TTC549 (cell line): Measurements from ENCODE around the gene ENTHD1.

Source experiments
- FAIRE-seq: peaks from 2 replicates; lab custom pipeline; 2012; peaks lifted over from hg19 to GRCh38; lab: Jason Lieb, UNC

Gene ENTHD1

DNA sequence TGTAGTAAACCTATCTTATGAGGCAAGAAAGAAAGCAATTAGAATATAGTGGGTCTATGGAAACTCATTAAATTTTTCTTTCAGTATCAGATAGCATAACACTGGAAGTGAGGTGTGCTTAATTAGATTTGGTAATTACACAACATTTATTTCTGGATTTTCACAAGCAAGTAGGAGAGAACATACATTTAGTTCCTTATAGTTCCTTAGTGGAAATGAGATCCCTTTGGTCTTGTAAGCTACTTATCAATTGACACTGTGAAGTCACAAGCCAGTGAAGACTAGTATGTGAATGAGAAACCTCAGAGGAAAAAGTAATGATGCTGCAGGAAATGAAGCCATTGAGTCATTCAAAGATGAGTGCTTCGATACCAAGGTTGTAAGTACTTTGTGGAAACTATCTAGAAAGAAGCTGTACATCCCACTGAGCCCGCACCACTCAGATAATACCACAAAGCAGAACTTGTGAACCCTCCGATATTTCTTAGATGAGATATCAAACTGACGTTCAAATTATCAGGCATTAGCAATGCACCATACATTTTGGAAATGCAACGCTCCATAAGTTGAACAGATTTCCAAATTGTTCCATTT lies 53.5 kb downstream of the ENTHD1 start:
- FAIRE-seq, result no peak

DNA sequence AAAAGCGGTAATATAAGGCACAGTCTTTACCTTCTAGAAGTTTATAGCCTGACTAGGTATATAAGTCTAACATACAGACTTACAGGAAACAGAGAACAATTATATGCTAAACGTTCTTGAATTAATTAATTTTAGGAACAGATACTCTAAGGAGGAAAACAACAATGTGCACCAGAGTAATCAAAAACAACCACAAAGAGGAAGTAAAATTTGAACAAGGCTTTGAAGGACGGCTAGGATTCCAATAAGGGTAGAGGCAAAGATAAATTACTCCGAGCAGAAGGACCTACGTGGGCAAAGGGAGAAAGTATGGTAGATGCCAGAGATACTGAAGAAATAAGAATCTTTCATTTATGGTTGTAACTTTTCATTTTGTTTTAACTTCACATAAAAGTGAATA lies 54.4 kb downstream of the ENTHD1 start:
- no peak for FAIRE-seq

DNA sequence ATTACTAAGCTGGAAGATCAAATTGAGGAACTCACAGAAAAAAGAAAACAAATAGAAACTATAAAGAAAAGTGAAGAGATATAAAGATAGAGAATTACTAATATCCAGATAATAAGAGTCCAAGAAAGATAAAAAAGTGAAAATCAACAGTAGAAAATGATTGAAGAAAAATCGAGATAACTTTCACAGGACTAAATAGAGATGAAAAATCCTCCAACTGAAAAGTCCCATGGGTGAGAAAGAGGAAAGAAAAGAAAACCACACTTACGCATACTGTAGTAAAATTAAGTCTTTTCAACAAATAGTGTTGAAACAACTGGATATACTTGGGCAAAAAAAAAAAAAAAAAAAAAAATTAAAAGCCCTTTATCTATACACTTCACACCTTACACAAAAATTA lies 60.0 kb downstream of the ENTHD1 start:
- no peak for FAIRE-seq

DNA sequence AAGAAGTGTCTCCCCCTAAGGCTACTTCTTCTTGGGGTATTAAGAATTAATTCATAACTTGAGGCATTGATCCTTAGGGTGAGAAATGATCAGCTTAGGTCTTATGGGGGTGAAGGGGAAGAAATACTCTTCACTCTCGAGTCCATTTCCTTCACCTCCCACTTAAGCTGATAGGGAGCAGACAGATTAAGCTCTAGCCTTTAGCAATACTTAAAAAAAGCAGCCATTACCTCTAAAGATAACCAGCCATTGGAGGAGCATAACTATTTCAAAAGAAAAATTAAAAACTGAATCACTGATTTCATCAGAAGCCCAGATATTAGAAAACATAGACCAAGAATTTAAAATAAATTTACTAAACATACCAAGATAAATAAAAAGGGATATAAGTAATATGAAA lies 60.5 kb downstream of the ENTHD1 start:
- no peak for FAIRE-seq

DNA sequence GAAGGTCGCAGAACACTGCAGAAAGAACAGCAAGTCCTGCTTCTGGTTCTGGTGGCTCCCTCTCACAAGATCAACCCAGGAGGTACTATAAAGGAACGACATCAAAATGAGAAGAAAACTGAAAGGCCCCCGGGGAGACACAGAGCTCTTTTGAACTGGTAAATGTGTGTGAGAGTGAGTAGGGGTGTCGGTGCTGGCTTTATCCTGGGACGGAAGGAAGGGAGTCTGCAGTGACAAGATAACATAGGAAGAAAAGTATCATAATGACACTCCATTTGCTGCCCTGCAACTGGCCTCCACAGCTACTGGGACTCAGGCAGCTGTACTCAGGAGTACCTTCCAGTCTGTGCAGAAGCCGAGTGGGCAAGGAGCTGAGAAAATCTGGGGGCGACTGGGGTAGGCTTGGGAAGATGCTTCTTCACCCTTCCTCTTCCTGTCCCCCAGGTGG lies 60.9 kb downstream of the ENTHD1 start:
- no peak for FAIRE-seq

DNA sequence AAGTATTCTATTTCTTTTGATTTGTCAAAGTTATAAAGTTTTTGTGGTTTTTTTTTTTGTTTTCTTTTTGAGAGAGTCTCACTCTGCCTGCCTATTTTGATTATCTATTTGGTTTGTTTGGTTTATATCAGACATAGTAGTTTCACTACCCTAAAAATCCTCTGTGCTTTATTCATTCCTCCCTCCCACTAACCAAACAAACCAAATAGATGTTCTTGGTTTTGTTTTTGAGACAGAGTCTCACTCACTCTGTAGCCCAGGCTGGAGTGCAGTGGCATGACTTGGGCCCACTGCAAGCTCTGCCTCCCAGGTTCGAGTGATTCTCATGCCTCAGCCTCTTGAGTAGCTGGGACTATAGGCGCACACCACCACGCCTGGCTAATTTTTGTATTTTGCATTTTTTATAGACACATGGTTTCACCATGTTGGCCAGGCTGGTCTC lies 67.9 kb downstream of the ENTHD1 start:
- FAIRE-seq, result no peak

DNA sequence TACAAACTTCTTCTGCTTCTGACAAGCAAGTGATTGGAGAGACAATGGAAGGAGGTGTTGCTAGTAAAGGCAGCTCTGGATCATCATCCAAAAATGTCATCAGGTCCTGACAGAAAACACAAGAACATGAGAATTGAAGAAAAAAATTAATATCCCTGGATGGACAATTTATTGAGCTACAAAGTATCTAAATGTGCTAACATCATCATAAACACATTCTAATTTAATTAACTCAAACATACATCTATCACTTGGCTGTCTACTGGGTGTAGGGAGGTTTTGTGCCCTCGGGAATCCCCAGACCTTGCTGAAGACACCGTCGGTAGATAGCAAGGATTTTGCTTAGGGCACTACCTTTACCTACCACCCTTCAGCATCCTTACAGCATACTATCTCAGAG lies 72.6 kb downstream of the ENTHD1 start:
- FAIRE-seq, result no peak

DNA sequence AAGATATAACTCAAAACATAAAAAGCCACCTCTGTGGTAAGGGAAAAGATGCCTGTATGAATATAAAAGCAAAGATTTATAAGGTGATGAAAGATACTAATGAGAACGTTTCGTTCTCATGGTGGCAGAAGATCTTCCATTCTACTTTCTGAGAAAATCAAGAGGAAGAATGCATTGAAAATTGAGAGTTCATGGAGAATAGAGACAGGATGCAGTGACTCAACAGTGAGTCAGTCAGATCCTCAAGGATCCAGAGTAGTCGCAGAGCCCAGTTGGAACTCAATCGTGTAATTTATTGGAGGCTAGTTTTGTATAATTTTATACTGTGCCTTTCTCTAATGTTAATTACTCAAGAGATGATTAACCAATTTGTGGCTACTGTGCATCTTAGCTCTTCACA lies 73.3 kb downstream of the ENTHD1 start:
- FAIRE-seq, result no peak

DNA sequence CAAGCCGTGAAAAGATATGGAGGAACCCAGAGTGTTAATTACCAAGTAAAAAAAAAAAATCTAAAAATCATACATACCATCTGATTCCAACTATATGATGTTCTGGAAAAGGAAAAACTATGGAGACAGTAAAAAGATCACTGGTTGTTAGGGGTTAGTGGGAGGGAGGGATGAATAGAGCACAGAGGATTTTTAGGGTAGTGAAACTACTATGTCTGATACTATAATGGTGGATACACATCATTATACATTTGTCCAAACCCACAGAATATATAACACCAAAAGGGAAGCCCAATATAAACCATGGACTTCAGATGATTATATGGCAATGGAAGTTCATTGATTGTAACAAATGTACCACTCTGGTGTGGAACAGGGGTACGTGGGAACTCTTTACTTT lies 74.1 kb downstream of the ENTHD1 start:
- no peak for FAIRE-seq

DNA sequence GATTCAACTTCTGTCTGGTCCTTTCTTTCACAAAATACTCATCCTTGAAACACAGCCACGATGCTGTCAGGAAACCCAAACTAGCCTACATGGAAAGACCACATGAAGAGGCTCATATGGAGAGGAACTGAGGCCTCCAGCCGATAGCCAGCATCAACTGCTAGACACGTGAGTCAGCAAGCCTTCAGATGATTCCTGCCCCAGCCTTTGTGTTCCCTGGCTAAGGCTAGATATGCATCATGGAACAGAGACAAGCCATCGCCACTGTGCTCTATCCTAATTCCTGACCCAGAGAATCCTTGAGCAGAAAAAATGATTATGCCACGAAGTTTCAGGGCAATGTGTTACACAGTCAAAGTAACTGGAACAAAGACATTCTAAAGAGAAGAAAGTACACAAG lies 75.5 kb downstream of the ENTHD1 start:
- FAIRE-seq, result no peak

DNA sequence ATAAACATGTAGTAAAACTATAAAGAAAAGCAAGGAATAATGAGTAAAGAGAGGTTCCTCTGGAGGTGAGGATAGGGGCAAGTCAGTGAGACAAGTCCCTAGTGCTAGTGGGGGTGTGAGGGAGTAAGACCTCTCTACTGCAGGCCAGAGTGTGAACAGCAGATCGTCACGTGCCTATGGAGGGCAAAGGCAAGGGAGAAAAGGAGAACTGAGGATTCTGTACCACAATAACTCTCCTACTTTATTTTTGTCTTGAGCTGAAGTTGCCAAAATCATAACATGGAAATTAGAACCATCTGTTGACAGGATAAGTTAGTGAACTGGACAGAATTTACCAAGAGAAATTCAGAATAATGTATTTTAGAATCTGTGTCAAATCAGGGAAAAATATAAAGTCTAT lies 77.6 kb downstream of the ENTHD1 start:
- FAIRE-seq, result no peak

DNA sequence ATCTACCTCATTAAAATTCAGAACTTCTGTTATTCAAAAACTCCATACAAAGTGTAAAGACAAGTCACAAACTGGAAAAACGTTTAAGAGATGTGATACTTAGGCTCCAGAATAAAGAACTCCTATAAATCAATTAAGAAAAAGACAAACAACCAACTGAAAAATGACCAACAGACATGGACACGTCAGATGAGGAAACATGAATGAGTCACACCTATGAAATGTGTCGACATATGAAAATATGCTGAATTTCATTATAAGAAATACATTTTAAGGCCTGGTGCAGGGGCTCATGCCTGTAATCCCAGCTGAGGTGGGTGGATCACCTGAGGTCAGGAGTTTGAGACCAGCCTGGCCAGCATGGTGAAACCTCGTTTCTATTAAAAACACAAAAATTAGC lies 78.7 kb downstream of the ENTHD1 start:
- no peak for FAIRE-seq

DNA sequence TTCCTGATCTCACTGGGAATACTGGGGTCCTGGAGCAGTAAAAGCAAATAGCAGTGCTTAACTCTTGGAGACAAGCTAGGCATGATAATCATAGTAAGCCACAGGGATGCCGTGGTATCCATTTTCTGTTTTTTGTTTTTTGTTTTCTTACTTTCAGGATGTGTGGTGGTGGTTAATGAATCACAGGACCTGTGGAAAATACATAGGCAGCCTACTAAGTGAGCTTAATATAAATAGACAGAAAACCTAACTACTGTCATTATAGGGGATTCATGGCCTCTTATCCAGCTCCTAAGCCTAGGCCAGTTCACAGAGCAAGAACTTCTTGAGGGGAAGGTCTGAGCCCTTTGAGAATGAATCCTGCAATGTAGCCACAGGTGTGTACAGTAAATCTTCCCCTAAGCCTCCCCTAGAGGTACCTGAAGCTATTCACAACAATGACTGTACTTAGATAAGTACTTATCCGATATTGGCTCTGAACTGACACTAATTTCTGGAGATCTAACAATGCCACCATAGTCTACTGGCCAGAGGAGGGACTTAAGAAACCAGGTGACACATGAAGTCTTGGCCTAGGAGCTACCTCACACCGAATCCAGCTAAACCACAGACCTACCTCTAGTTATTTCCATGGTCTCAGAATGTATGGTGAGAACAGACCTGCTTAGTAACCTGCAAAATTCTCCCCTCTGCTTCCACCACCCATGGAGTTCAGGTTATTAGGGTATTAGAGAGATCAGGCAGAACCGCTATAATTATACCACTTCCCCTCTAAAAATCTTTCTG lies 83.6 kb downstream of the ENTHD1 start:
- no peak for FAIRE-seq

DNA sequence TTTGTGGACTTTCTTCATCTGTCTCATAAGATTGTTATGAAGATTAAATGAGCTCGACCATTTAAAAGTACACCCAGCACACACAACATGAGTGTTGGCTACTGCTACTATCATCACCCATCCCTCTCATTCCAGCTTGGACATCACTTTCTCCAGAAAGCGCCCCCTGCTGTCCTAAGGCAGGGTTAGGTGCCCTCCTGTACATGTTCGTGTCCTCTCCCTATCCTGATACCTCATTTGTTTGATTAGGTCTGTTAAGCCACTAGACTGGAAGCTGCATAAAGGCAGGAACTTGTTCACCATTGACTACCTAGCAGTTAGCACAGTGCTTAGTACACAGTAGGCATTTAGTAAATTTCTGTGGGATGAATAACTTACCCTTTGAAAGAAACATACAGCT lies 85.5 kb downstream of the ENTHD1 start:
- FAIRE-seq, result no peak

DNA sequence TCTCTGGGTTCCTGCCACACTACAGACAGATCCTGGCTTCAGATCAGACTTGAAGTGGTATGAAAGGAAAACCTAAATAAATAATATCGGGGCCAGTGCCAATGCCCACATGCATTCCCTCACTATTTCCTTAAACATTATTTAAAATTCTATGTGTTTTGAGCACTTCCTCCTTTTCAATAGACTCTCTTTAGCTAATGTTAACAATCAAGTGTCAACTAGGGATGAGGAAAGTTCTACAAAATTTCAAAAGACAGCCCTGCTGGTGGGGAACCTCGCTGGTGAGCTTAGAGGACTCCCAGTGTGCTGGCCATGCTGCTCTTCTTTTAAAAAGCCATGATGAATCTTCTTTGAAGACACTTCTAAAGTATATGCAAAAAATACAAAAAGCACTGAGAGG lies 87.5 kb downstream of the ENTHD1 start:
- FAIRE-seq, result no peak

DNA sequence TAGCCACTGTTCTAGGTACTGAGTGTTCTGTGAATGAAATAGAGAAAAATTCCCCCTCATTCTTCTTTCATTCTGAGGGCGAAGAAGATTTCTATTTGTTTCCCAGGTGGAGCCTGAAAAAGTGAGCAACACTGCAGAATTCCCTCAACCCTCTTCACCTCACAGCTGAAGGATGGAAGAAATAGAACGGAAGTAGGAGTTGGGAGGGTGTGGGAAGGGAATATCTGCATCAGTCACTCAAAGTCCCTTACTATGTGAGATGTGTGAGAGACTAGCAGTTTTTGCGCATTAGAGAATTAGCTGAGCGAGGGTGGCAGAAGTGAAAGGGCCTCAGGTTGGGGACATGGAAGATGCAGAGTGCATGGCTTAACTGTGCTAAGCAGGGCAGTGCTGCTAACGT lies 88.4 kb downstream of the ENTHD1 start:
- no peak for FAIRE-seq

DNA sequence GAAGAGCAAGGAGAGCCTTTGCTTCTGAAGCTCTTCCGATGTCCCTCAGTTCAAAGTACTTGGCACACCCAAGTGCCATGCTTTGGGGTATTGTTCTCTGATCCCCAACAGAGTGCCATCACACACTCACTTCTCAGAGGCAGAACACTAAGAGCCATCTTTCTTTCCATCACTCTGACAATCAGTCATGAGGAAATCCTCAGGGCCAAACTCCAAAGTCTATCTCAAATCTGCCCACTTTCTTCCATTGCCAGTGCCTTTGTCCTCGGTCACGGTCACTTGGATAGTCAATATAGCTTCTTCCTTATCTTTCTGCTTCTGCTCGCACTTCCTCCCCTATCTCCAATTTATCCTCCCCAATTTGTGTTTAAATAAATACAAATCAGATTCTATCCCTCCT lies 90.9 kb downstream of the ENTHD1 start:
- no peak for FAIRE-seq

DNA sequence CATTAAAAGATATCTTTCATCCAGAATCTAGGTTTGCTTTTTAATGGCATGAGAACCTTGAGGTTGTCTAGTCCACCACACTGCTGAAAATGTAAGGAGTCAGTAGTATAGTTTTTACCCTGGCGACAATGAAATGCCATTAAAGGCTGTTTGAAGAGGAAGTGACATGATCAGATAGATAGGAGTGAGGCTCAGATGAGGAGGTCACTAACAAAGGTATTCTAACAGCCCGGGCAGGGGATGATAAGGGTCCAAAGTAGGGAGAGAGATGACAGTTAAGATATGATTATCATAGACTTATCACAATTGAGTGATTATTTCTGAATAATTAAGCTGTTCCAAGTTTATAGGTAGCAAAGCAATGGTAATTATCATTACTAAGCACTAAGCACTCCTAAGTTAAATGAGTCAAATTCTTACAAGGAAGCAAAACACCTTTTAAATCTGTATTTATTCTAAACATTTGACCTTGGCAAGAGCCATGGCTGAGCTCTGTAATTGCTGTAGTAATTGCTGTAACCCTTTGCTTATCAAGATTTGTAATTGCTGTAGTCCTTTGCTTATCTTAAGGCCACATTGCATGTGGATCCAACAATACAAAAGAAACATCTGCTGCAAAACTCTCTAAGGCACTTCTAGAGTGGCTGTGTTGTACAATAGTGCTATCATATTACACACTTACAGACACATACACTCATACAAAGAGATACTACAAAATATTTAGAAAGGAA lies 92.6 kb downstream of the ENTHD1 start:
- no peak for FAIRE-seq

DNA sequence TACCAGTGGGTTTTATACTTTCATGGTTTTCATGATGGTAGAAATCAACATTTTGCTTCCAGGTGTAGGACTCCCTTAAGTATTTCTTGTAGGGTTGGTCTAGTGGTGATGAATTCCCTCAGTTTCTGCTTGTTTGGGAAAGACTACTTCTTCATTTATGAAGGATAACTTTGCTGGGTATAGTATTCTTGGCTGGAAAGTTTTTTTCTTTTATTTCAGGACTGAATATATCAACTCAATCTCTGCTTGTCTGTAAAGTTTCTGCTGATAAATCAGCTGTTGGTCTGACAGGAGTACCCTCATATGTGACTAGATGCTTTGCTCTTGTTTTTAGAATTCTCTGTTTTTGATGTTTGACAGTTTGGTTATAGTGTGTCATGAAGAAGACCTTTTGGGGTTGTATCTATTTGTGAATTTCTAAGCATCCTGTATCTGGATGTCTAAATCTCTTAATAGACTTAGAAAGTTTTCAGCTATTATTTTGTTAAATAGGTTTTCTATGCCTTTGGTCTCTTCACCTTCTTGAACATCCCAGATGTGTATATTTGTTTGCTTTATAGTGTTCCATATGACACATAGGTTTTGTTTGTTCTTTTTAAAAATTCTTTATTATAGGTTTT lies 95.9 kb downstream of the ENTHD1 start:
- no peak for FAIRE-seq

DNA sequence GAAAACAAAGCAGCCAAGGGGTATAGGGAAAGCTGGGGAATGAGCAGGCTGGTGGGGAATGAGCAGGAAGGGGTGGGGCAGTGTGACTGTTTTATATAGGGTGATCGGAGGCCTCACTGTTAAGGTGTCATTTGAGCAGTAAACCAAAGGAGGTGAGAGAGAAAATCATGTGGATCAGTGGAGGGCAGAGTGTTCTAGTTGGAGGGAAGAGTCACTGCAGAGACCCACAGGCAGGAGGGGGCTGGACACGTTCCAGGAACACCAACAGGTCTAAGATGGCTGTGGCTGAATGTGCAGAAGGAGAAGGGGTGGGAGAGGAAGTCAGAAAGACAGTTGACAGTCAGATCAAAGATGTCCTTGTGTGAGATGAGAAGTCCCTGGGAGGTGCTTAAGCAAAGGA lies 103.8 kb downstream of the ENTHD1 start:
- FAIRE-seq, result no peak

DNA sequence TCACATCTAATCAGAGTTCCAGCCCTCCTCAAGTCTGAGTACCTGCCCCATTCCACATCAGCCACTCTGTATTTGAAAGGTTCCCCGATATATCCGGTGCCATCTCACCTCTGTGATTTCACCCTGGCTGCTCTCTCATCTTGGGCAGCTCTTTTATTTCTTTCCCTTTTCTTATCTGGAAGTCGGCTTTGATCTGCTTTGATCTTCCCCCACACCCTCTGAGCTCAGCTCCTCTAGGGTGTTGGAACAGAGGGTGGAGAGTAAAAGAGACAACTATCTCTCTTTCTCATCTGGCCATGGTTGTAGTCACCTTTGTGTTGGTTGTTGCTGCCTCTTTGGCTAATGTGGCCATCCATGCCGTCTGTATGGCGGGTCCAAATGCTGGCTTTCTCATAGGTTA lies 108.3 kb downstream of the ENTHD1 start:
- no peak for FAIRE-seq

DNA sequence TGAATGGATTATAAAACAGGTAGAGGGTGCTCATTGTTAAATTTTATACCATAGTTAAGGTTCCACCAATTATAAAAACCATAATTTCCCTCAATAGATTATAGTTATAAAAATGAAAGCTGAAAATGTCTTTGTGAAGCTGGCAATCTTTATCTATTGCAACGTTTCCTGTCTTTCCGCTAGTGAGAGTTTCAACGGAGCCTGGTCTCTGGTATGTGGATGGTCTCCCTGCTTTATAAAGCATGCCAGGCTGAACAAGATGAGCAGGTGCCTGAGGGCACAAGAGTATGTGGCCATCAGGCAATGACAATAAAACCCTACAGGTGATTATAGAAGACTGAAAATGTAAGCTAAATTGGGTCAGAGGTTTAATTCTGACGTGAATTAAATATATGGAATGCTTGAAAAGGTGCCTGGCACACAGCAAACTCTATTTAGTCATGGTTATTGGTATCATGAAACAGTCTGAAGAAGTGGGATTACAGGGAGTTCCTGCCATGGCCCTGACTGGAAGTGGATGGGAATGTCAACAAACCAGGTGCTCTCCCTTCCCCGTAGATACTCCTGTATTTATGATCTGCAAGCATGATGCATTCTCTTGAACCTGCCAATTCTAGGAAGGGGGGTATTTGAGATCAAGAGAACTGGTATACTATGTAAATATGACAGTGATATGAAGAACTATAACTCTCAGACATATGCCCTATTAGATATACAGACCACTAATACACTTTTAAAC lies 115.7 kb downstream of the ENTHD1 start:
- FAIRE-seq, result no peak
